AML-193 (cell line): Measurements from ENCODE around the gene MYOCD.

ENCODE experiments used
- DNase-seq, 2 experiments: peaks; one replicate each; lab custom pipeline; 2025; lab: John Stamatoyannopoulos, UW

MYOCD gene

DNA sequence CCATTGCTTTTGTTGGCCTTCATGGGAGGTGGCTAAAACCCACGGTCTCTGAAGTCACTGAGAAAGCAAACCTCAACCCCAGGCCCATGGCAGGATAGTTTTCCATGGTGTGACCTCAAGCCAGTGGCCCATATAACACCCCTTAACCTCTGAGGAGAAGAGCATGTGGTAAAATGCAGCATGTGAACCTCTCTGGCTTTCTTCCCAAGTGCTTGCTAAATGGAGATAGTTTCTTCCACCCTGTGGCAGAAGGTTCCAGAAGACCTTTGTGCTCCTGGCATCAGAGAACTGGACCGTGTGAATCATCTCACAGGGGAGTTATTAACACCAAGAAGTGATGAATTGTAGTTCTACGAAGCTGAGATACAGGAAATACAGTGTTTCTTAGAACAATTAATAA lies 47.3 kb downstream of the MYOCD start:
- no peak for DNase-seq

DNA sequence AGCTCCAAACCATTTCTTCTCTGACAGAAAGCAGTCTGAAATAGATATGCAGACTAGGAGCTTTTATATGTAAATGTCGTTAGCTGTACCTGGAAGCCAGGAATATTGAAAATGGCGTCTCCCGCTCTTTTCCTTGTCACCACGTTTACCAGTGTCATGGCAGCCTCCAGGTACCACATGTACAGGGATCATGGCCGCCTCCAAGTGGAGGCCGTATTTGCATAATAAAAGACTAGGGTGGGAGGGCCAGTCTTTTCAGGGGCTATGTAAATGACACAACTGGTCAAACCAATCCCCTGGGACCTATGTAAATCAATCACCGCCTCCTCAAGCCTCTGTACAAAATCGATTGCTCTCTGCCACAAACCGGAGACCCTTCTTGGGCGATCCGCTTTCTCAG lies 54.3 kb downstream of the MYOCD start:
- no peak for DNase-seq

DNA sequence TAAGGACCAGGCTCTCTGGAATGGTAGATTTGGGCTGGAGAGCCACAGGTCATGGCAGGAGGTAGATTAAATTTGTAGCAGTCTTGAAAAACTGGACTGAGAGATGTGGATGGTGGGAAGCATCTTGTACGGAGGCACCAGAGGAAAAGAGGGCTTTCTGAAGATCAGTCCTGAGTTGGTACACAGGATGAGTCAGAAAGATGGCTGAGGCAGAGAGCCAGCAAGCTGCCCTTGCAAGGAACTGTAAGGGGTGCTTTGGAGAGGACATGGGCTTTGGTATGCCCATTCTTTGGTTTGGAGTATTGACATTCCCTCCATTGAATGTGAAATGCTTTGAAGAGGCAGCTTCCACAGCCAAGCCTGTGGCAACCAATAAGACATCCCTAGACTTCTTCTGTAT lies 55.9 kb downstream of the MYOCD start:
- no peak for DNase-seq

DNA sequence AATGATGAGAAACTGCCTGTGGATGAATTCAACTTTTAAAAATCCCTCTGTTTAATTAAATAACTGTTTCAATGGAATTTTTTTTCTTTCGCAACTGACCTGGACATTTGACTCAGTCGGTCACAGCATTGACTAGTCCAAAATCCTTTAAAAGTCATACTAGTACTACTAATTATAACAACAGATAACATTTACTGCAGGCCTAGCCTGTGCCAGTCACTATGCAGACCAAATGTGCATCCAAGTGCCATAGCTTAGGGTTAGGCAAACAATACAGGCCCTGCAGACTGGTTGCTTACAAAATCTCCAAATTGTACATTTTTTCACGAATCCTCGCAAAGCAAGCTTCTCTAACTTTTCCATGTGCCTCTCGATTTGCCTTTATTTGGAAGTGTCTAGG lies 56.6 kb downstream of the MYOCD start:
- DNase-seq = no peak

DNA sequence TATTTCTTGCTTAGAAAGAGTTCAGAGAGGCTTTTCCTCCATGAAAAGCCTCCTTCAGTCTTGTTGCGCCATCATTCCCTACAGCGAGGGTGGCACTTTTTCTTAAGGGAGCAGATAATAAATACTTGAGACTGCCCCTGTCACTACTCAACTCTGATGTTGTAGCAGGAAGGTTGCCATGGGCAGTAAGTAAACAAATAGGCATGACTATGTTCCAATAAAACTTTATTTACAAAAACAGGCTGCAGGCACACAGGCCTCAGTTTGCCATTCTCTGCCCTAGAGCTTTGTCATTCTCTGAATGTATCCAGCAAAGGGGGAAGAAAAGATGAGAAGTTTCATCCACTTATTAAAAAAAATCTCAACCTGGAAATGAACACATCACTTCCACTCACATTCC lies 60.4 kb downstream of the MYOCD start:
- no peak for DNase-seq

DNA sequence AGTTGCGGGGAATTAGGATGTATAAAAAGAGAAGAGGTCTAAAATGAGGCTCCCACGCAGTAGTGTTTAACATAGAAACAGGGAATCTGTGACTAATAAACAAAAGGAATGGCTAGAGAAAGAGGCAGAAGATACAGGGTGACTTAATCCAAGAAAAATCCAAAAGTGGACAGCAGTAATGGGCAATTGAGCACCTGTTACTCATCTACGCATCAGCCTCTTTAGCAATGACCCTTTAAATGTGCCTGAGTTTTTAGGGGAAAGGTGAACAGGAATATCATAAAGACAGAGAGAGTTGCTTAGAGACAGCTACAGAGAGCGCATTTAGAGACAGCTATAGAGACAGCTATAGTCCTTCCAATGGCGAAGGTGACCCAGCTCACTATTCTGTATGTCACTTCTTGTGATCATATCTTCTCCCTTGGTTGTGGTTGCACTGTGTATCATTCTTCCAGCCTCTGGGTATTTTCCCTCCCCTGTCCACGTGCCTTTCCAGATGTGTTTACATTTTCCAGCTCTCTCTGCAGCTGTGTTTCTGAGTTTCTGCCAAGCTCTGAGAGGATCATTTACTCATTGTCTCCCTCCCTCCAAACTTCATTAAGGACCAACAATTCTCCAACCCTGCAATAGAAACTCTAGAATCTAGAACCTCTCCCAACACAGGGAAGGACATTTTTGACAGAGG lies 61.5 kb downstream of the MYOCD start:
- no peak for DNase-seq

DNA sequence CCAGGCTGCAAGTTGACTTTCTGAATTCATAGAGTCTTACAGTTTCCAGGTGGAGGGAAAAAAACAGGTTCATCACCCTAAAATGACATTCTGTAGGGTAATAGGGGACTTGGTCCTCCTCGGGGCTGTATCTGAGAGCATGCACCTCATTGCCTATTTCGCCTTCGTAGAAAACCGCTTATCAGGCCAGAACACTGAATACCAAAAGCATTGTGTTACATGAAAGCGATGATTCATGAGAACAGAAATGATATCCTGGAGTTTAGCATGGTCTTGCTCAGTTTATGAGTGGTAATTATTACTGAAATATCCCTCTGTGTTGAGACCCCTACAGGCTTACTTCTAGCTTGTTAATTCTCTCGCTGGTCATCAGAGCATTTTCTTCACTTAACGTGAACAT lies 62.2 kb downstream of the MYOCD start:
- DNase-seq = no peak

DNA sequence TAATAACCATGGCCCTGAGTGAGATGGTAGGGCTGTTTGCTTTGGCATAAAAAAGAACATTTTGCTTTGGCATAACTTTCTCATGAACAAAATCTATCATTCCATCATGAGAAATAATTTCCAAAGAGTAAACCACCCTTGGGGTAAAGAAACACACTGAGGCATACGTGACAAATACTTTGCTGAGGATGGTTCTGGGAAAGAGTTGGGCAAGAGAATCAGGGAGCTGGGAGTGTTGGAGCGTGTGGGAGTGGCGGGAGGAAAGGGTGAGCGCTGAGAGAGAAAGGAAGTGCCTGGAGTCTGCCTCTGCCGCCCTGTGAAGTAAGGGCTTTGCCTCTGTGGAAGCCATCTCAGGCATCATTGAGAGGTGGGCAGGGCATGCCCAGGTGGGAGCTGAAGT lies 63.4 kb downstream of the MYOCD start:
- DNase-seq = no peak

DNA sequence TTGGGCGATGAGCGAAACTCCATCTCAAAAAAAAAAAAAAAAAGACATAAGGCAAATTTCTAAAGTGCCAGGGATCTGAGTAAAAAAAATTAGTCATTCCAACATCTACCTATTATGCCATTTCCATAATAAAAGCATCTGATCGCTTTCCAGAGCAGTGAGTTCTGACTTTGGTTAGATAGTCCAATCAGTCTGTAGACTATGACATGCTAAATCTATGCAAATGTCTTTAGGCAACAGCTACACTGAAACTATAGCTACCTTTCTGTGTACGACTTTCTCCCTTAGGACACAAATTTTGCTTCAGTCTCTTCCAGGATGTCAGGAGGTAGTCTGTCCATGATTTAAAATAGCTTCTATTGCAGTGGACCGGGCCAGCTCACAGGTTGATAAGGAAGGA lies 64.7 kb downstream of the MYOCD start:
- no peak for DNase-seq

DNA sequence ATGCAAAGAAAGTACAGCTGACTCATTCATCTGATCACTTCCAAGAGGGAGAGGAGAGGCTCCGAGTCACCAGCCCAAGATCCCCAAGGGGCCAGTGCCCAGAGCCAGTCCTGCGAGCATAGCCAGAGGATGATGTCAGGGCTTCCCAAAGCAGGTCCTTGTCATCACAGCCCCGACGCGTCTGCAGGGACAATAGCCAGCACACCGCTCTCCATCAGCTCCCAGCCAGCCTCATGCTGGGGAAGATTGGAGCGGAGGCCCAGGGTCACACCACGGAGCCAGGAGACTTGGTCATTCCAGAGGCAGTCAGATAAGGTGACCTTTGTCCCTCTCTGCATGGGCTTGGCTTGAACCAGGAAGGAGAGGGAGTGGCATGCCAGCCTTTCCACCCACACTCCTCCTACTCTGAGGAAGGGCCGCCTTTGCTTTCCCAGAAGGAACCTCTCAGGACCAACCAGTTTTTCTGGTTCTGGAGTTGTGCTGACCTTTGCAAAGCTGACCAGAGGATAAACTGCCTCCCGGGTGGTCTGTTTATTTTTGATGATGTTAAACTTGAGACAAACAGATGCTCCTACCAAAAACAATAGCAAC lies 65.3 kb downstream of the MYOCD start:
- no peak for DNase-seq

DNA sequence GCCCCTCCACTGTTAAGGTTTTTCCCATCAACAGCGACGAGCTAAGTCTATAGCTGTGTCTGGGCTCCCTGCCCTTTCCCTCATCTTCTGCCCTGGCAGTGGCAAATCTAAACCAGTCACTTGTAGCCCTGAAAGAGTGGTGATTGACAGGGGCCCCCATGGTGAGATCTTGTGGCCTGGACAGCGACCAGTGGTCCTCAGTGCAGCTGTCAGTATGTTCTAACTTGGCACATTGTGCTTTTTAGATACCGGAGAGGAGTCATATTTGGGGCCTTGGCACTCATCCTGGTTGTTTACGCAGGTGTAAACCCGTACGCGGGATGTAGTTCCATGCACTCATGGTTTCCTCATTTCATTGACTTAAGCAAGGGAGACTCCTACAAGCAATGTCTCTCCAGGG lies 66.1 kb downstream of the MYOCD start:
- DNase-seq = no peak

DNA sequence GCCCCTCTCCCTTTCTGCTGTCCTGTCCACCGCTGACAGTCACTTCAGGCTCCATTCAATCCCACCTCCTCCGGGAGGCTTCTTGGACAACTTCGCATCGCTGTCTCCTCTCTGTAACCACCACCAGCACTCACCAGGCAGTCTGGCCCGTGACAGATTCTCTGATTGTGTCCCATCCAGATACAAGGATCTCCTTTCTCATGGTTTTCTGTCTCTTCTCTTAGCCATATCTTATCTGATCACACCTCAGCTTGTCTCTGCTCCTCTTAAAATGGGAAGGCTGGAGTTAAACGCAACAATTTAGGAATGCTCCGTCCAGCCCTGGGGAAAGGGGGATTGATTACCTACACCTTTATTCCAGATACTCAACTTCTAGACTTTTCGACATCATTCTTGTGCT lies 66.7 kb downstream of the MYOCD start:
- DNase-seq = no peak

DNA sequence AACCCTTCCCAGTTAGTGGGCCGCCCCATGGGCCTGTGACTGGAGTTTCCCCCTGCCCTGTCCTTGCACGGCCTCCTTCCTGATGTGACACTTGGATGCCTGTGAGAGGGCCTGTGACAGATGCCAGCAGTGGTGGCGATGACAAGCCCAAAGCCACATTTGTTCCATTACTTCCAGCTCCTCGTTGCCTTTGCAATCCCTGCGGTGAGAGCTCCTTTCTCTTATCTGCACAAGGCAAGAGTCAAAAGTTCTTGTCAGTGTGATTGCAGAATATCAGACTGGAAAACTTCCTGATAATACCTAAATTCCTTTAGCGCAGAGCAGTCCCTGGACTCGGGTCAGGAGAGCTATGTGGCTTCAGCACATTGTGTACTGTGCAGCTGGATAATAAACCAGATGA lies 69.2 kb downstream of the MYOCD start:
- no peak for DNase-seq

DNA sequence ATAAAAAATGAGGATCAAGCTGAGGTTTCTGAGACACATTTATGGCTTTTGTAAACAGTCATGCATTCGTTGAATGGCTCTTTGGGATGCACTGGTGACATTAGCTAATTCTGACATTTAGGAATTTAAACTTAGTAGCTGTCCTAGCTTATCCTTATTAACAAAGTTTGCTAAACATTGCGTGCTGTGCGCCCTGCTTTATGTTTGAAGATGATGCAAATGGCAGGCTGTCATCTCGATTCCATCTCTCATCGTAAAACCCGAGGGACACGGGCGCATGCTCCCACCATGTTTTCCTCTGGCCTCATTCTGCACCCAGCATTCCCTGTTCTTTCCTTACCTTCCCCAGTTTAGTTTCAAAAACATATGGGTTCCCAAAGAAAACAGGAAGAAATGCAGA lies 69.8 kb downstream of the MYOCD start:
- DNase-seq = no peak

DNA sequence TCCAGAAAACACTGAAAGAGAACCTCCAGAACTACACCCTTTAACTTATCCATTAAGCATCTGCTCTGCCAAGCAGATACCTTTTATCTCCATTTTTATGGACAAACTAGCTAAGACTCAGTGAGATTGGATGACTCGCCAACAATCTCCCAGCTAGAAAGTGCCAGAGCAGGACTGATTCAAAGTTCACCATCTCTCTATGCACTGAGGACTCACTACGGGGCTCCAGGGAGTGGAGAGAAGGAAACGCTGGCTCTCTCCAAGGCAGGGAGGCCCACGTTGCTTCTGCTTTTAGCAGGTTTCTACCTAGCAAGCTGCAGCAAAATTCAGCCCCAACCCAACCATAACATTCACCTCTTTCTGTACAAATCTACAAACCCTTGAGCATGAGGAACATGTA lies 70.8 kb downstream of the MYOCD start:
- no peak for DNase-seq

DNA sequence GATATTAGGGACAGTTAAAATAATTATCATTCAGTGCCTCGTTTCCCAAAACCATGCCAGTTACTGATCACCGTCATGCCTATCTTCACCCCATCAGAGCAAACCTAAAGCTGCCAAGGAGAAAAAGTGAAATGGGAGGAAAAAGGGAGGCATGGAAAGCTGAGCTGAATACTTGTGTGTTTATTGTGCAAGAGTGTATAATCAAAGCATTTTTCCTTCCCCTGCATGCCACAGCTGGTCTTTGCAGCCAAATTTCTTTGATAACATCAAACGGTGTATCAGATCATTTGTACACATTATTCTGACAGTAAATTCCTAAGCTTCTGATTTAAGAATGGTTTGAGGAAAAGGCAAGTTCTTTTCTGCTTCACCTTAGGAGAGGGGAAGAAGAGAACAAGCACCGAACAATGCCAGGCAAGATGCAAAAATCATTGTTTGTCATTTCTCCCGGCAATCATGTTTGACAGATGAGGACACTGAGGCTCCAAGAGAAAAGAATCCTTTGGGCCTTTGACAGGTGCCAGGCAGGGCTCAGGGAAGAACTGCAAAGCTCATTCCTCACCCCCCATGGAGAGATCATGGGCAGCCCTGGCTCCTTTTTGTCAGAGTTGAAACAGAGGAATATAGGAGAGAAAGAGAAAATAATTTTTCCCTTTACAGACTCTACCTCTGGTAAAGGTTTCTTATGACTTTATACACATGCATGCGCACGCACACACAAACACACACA lies 72.2 kb downstream of the MYOCD start:
- DNase-seq = no peak

DNA sequence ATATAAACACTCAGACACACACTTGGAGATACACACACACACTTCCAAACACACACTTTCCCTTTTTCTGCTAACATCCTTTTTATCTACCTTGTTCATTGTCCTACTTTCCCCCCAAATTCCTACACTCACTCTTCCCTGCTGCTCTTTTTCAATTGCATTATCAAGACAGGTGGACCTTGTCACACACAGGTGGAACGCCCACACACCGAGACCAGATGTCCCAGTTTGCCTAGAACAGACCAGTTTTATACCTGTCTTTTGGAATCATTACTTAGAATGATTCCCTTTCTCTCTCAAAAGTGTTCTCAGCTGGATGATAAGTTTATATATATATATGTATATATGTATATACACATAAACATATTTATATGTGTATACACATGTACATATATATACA lies 72.9 kb downstream of the MYOCD start:
- no peak for DNase-seq

DNA sequence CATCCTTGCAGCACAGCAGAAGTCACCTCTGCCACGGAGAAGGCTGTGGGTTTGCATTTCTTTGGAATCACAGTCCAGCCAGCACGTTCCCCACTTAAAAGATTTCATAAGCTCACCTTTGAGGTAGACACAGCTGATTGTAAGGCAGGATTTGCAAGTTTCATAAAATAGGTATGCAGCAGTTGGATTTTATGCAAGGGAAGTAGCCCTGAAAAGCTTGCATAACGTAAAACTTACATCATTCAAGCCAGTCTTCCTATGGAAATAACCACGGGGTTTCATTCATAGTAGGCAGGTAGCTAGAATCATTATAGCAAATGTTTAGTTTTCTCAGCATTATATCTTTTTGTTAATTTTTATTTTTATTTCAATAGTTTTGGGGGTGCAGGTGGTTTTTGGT lies 73.8 kb downstream of the MYOCD start:
- no peak for DNase-seq

DNA sequence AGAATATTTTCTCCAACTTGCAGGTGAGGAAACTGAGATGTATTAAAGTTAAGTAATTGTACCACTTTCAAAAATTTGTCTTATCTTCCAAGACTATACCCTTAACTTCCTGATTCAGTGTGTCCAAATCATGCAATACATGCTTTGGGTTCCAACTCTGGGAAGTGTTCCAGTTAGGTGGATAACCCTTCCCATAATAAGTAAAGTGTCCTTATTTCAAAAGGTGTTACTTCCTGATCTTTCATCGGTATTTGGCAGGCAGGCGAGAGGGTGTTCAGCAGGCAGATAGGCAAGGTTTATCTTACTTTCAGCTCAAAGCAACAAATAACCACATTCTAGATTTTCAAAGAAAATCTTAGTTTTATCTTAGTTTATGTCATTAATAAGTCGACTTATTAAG lies 77.4 kb downstream of the MYOCD start:
- no peak for DNase-seq

DNA sequence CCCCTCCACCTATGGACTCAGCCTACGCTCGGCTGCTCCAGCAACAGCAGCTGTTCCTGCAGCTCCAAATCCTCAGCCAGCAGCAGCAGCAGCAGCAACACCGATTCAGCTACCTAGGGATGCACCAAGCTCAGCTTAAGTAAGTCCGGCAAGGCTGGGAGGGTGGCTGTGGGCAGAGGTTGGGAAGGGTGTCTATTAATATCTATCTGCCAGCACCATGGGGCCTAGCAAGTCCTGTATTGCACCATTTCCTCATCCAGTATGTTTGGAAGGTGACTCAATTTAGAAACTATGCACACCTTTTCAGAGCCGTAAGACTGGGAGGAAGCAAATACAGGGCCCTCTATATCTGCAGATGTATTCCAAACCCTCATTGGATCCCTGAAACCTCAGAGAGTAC lies 78.6 kb downstream of the MYOCD start:
- no peak for DNase-seq

DNA sequence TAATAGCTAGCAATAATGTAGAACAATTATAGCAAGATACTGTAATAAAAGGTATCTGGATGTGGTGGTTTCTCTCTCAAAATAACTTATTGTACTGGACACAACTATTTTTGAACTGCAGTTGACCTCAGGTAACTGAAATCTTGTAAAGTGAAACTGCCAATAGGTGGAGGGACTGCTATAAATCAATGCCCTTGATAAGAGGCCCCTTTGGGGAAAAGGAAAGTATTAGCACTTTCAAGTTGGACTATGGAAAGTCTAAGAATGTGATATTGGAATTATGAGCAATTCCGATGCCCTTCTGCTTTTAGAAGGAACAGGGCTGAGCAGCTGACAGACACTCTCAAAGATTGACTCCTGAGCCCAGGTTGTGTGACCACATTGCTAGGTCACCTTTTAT lies 79.1 kb downstream of the MYOCD start:
- no peak for DNase-seq

DNA sequence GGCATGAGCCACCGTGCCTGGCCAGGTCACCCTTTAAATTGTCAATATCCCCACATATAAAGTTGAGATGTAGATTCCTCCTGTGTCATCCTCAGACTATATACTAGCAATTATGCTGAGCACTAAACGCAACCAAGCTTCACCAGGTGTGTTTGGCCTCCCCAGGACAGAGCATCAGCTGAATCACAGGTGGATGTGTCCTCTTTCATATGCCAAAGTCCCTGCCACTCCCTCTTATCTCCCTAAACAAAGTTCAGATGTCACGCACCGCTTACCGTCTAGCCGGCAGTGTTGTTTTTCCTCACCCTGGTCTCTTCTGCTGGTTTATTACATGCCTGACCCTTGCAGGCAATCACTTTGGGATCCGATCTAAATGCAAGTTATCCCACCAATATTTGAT lies 79.8 kb downstream of the MYOCD start:
- DNase-seq = no peak

DNA sequence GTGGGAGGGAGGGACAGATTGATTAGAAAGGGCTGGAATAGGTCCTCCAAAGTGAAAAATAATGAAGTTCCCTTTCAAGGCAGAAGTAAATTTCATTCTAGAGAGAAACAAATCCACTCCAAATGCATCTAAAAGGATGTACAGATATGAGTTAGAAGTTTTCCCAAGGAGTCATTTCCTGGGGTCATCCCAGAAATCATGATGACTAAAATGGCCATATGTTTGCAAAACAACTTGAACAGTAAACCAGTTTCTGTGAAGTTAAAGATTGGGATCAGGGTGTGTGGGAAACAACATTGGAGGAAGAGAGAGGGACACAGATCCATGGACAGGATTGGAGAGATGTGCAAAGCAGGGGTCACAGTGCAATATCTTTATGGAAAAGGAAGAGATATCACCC lies 91.1 kb downstream of the MYOCD start:
- DNase-seq = no peak

DNA sequence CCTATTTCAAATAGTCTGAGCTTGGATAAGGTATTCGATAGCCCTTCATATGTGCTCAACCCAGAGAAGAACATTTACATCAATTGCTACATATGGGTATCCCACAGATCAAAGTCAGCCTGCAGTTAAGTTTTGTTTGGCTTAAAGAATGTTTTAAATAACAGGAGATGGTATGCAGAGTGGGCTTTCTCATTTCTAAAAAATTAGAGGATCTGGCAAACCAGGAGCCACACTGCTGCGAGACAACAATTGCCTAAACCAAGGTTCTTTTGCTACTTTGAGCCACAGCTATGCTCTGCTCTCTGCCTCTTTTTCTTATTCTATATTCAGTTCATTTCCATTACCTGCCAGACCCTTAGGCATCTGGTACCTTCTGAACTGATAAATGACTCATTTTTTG lies 93.4 kb downstream of the MYOCD start:
- DNase-seq = no peak
